Stimulated activated memory B cell treated with anti-CD40 and anti-IgM and Interleukin-4, amounts not matched to agents 10 μg/mL and 1 μg/mL and 100 μg/mL, for 72 hours (primary cell): ENCODE data around the gene THRB.

Experiments
- ATAC-seq: fragments of 150-1000 bp; cut with Tn5 transposase; 2 replicates; pipeline ENCODE4 v1.10.0; 2021
- H3K27ac Mint-ChIP-seq: one replicate; pipeline ENCODE4 v1.8.0; 2022; ENCODE audit warnings: mild to moderate bottlenecking, mixed read lengths
- H3K27me3 Mint-ChIP-seq: one replicate; pipeline ENCODE4 v1.8.0; 2022; ENCODE audit warnings: mixed read lengths
- H3K36me3 Mint-ChIP-seq: one replicate; pipeline ENCODE4 v1.8.0; 2022; ENCODE audit warnings: mixed read lengths
- H3K4me1 Mint-ChIP-seq: one replicate; pipeline ENCODE4 v1.8.0; 2022; ENCODE audit warnings: mixed read lengths
- H3K4me3 Mint-ChIP-seq: one replicate; pipeline ENCODE4 v1.8.0; 2022; ENCODE audit warnings: mild to moderate bottlenecking, moderate library complexity, mixed read lengths
- H3K9me3 Mint-ChIP-seq: one replicate; pipeline ENCODE4 v1.8.0; 2022; ENCODE audit warnings: mixed read lengths

THRB gene

GRCh38 chr3:24303057-24303754 lies 191.4 kb downstream of the THRB start:
- Mint-ChIP-seq H3K9me3 (no peaks in the 10 kb centered on the region), H3K27ac (no peak overlapping the region), H3K36me3 (no peaks in the 10 kb centered on the region)

GRCh38 chr3:24302396-24302795 lies 192.3 kb downstream of the THRB start:
- no peaks in the 10 kb centered on the region for H3K27me3 Mint-ChIP-seq
- no peaks in the 10 kb centered on the region for H3K4me1 Mint-ChIP-seq
- no peak overlapping the region for H3K4me3 Mint-ChIP-seq
- ATAC-seq, result no peak
- no peak overlapping the region for H3K27ac Mint-ChIP-seq
- no peaks in the 10 kb centered on the region for H3K9me3 Mint-ChIP-seq
- H3K36me3 Mint-ChIP-seq, result no peaks in the 10 kb centered on the region

More at GRCh38 chr3:24303057-24303754, 191.4 kb downstream of the THRB start:
- Mint-ChIP-seq H3K4me3 (no peak overlapping the region), H3K27me3 (no peaks in the 10 kb centered on the region), H3K4me1 (no peaks in the 10 kb centered on the region)
- no peak for ATAC-seq

- H3K27me3 Mint-ChIP-seq, result no peaks in the 10 kb centered on the region
- no peak for ATAC-seq
- no peaks in the 10 kb centered on the region for H3K36me3 Mint-ChIP-seq
- H3K4me3 Mint-ChIP-seq, result no peak overlapping the region
- no peaks in the 10 kb centered on the region for H3K9me3 Mint-ChIP-seq
- no peak overlapping the region for H3K27ac Mint-ChIP-seq
- peaks cover 10% of the 10 kb centered on the region for H3K4me1 Mint-ChIP-seq
Observed at GRCh38 chr3:24300949-24301348, 193.7 kb downstream of the THRB start.

- no peak for ATAC-seq
- Mint-ChIP-seq H3K36me3 (no peaks in the 10 kb centered on the region), H3K27me3 (no peaks in the 10 kb centered on the region), H3K9me3 (no peaks in the 10 kb centered on the region), H3K4me3 (no peak overlapping the region), H3K27ac (no peak overlapping the region), H3K4me1 (peaks cover 10% of the 10 kb centered on the region)
Observed at GRCh38 chr3:24299806-24300626, 194.6 kb downstream of the THRB start.

GRCh38 chr3:24299246-24299805 lies 195.3 kb downstream of the THRB start:
- H3K36me3 Mint-ChIP-seq, result no peaks in the 10 kb centered on the region
- no peak for ATAC-seq
- no peak overlapping the region for H3K27ac Mint-ChIP-seq
- H3K4me3 Mint-ChIP-seq, result no peak overlapping the region
- no peaks in the 10 kb centered on the region for H3K27me3 Mint-ChIP-seq
- H3K9me3 Mint-ChIP-seq, result no peaks in the 10 kb centered on the region
- H3K4me1 Mint-ChIP-seq, result peaks cover 10% of the 10 kb centered on the region

GRCh38 chr3:24296441-24297205 lies 198.0 kb downstream of the THRB start:
- Mint-ChIP-seq H3K4me1 (peaks cover 10% of the 10 kb centered on the region), H3K36me3 (no peaks in the 10 kb centered on the region), H3K27me3 (no peaks in the 10 kb centered on the region), H3K4me3 (no peak overlapping the region), H3K27ac (no peak overlapping the region), H3K9me3 (no peaks in the 10 kb centered on the region)
- ATAC-seq, result peak; percentile 18

- peak; percentile 10 for ATAC-seq
- Mint-ChIP-seq H3K4me1 (peaks cover 10% of the 10 kb centered on the region), H3K36me3 (no peaks in the 10 kb centered on the region), H3K9me3 (no peaks in the 10 kb centered on the region), H3K27me3 (no peaks in the 10 kb centered on the region), H3K27ac (no peak overlapping the region), H3K4me3 (no peak overlapping the region)
Observed at GRCh38 chr3:24294150-24294549, 200.5 kb downstream of the THRB start.

GRCh38 chr3:24291646-24292045 lies 203.0 kb downstream of the THRB start:
- H3K36me3 Mint-ChIP-seq, result no peaks in the 10 kb centered on the region
- H3K4me1 Mint-ChIP-seq, result peaks cover 5% of the 10 kb centered on the region
- no peak for ATAC-seq
- H3K9me3 Mint-ChIP-seq, result no peaks in the 10 kb centered on the region
- no peak overlapping the region for H3K4me3 Mint-ChIP-seq
- no peaks in the 10 kb centered on the region for H3K27me3 Mint-ChIP-seq
- H3K27ac Mint-ChIP-seq, result no peak overlapping the region

DNA sequence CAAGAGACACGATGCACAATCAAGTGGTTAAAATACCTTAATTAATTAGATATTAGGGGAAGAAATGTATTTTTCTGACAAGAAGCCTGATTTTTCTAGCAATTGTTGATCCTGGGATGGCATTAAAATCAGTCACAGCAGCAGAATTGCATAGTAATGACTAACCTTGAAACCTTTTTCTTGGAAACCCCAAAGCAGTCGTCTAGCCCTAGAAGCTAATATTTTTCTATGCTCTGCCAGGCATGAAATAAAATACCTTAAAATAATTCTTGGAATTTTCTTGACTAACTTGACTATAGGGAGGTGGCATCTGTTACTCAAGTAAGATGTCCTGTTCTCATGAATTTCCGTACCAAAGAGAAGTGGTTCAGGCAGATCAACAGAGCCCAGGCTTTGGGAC lies 204.1 kb downstream of the THRB start:
- H3K9me3 Mint-ChIP-seq, result peaks cover 3% of the 10 kb centered on the region
- no peak overlapping the region for H3K27ac Mint-ChIP-seq
- no peak for ATAC-seq
- no peaks in the 10 kb centered on the region for H3K27me3 Mint-ChIP-seq
- no peaks in the 10 kb centered on the region for H3K36me3 Mint-ChIP-seq
- H3K4me1 Mint-ChIP-seq, result no peaks in the 10 kb centered on the region
- no peak overlapping the region for H3K4me3 Mint-ChIP-seq

- no peak for ATAC-seq
- Mint-ChIP-seq H3K4me1 (no peaks in the 10 kb centered on the region), H3K36me3 (no peaks in the 10 kb centered on the region), H3K9me3 (peaks cover 5% of the 10 kb centered on the region), H3K27me3 (no peaks in the 10 kb centered on the region), H3K27ac (no peak overlapping the region), H3K4me3 (no peak overlapping the region)
Observed at GRCh38 chr3:24288496-24289236, 206.0 kb downstream of the THRB start.

DNA sequence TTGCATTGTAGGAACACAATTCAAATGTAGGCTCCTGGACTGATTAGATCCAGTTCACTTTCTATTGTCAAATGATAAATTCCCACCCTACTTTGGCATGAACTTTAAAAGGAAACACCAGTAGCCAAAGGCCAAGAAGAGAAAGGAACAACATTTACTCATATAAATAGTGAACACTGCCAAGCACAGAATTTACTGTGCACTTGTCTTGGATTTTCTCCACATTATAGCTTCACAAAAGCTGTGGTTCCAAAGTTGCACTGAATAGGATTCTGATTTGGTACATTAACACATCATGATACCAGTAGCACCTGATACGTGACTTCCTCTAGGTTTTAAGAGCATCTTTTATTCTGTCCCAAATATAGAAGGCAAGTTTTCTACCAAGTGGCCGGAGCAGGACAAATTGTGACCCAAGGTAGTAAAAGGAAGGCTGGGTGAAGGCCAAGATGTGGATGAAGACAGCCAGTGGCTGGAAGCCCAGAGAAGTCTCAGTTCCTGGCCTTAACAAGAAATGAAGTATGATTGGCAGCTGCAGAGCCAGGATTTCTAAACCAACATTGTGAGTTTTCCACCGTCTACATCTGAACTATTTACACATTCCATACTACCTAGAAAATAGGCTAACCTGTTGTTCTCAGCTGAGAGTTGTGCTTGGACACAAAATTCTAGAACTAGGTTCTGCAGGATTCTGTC lies 206.7 kb downstream of the THRB start:
- no peak overlapping the region for H3K27ac Mint-ChIP-seq
- no peak for ATAC-seq
- no peaks in the 10 kb centered on the region for H3K36me3 Mint-ChIP-seq
- H3K4me3 Mint-ChIP-seq, result no peak overlapping the region
- no peaks in the 10 kb centered on the region for H3K4me1 Mint-ChIP-seq
- peaks cover 5% of the 10 kb centered on the region for H3K9me3 Mint-ChIP-seq
- H3K27me3 Mint-ChIP-seq, result no peaks in the 10 kb centered on the region

- peaks cover 5% of the 10 kb centered on the region for H3K9me3 Mint-ChIP-seq
Observed at GRCh38 chr3:24286405-24286804, 208.2 kb downstream of the THRB start.

GRCh38 chr3:24278543-24278942 lies 216.1 kb downstream of the THRB start:
- no peak overlapping the region for H3K27ac Mint-ChIP-seq

More at GRCh38 chr3:24286405-24286804, 208.2 kb downstream of the THRB start:
- Mint-ChIP-seq H3K27me3 (no peaks in the 10 kb centered on the region), H3K36me3 (no peaks in the 10 kb centered on the region), H3K4me3 (no peak overlapping the region), H3K27ac (no peak overlapping the region), H3K4me1 (no peaks in the 10 kb centered on the region)
- no peak for ATAC-seq

GRCh38 chr3:24273491-24273890 lies 221.2 kb downstream of the THRB start:
- no peak overlapping the region for H3K27ac Mint-ChIP-seq
- ATAC-seq, result no peak
- no peaks in the 10 kb centered on the region for H3K9me3 Mint-ChIP-seq
- no peak overlapping the region for H3K4me3 Mint-ChIP-seq
- H3K4me1 Mint-ChIP-seq, result no peaks in the 10 kb centered on the region
- H3K36me3 Mint-ChIP-seq, result no peaks in the 10 kb centered on the region
- H3K27me3 Mint-ChIP-seq, result peaks cover 9% of the 10 kb centered on the region

More at GRCh38 chr3:24278543-24278942, 216.1 kb downstream of the THRB start:
- Mint-ChIP-seq H3K27me3 (no peaks in the 10 kb centered on the region), H3K9me3 (no peaks in the 10 kb centered on the region), H3K36me3 (no peaks in the 10 kb centered on the region), H3K4me1 (no peaks in the 10 kb centered on the region), H3K4me3 (no peak overlapping the region)
- no peak for ATAC-seq
